ENCODE results near the gene CPSF6.

DNA sequence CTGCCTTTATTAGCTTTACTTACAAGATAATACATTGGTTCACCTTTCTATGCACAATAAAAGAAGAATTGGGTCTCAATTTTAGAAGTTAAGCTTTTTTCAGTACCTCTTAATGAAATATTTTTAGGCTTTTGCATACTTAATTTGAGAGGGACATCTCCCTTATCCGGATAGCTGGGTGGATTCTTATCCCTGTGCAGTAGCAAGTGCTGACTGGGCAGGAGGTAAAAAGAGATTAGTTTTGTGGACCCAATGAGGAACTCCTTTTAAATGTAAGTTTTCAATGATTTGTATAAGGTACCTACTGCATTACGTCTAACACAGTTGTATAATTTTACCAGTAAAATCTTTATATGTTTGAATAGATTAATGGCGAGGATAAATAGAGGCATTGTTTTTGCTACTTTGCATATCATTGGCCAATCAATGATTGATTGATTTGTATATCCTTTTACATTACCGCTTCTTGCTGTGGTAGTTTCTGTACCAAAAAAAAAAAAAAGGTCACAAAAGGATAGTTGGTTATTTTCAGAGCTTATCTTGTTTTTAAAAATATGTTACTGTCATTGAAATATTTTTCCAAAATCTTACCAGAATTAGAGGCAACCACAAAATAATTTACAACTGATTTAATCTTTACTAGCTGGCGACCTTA is 2.2 kb downstream of the CPSF6 start:
- TF ChIP-seq CTCF (conservative IDR thresholded peaks at IDR 0.05 in 1 of 2, IDR thresholded peaks at IDR 0.05 in 1 of 2; ENCODE audit: low read depth in 1 of 2, low read length in 2 of 2): no peak
- no peak for TF ChIP-seq EZH2 (IDR thresholded peaks at IDR 0.05; ENCODE audit: low read length, missing control alignments)
